K562 (cell line): ENCODE measurements around the gene C2CD2. TPM values are rescaled to one million over a fixed set of nuclear protein-coding genes. Genes with fewer than 3 reads are reported as not detected.

Source experiments
- CBX2 ChIP-seq: fragments of 200-600 bp; sonication (generic); IDR thresholded peaks from one replicate; pipeline ENCODE4 v1.6.1; 2012; ENCODE audit warnings: mild to moderate bottlenecking, low read length, inconsistent platforms; ENCODE audit not compliant: insufficient read depth, poor library complexity, severe bottlenecking
- CBX3 ChIP-seq, 2 experiments: IDR thresholded peaks; 1 replicate in 1 of 2; 2 replicates in 1 of 2; pipeline ENCODE4 v1.6.1; 2012; ENCODE audit warnings: inconsistent platforms in 2 of 2, low read length in 2 of 2, borderline replicate concordance in 1 of 2, control low read depth in 1 of 2
- EHMT2 ChIP-seq: fragments of 450-650 bp; IDR thresholded peaks from 2 replicates; pipeline ENCODE4 v1.6.1; 2018; ENCODE audit warnings: antibody characterized with exemption
- PHF8 ChIP-seq: fragments of 200-600 bp; sonication (generic); IDR thresholded peaks from 2 replicates; pipeline ENCODE4 v1.6.1; 2012; ENCODE audit warnings: mixed run types, mild to moderate bottlenecking, inconsistent platforms, low read length, moderate library complexity, borderline replicate concordance
- RBM15 ChIP-seq: fragments of 200-400 bp; formaldehyde crosslinking; IDR thresholded peaks from 2 replicates; pipeline ENCODE4 v1.6.1; 2018; ENCODE audit warnings: mild to moderate bottlenecking, low read length, moderate library complexity; ENCODE audit not compliant: insufficient read depth
- SRSF9 ChIP-seq: fragments of 200-400 bp; formaldehyde crosslinking; IDR thresholded peaks from 2 replicates; pipeline ENCODE4 v1.6.1; 2017; ENCODE audit warnings: low read depth, low read length, borderline replicate concordance
- polyA plus RNA-seq, 8 experiments: library from polyadenylated mRNA; depleted of rRNA in 4 of 8; stranded (reverse) in 5 of 8; unstranded in 3 of 8; fragments of >200 nt; fragmentation: Nextera tagmentation in 2 of 8; fragmentation: Illumina TruSeq in 1 of 8; extraction: Ambion mirVana in 2 of 8; extraction: Trizol in 1 of 8; gene quantifications; 2 replicates each; pipeline versions ENCODE4 v1.2.1 to v1.2.3, GENCODE V29; 2011 to 2014; ENCODE audit warnings: inconsistent platforms in 1 of 8, missing spikeins in 1 of 8
- total RNA-seq, 7 experiments: library from RNA; depleted of rRNA in 6 of 7; stranded (reverse); fragments of >200 nt in 6 of 7; fragmentation: Illumina TruSeq in 2 of 7; extraction: Trizol in 2 of 7; gene quantifications; 2 replicates each; pipeline versions ENCODE4 v1.2.1 to v1.2.3, GENCODE V29; 2011 to 2021; ENCODE audit warnings: low replicate concordance in 1 of 7
- TF ChIP-seq, protein P1 (sequence below): sonication (generic); formaldehyde crosslinking; IDR thresholded peaks from 2 replicates; pipeline ENCODE4 v1.8.0; 2022; ENCODE audit warnings: mild to moderate bottlenecking, missing genetic modification reagents
- TF ChIP-seq, protein P2 (sequence below): fragments of 250-450 bp; sonication (Bioruptor Pico); IDR thresholded peaks from 2 replicates; pipeline ENCODE4 v1.4.0; 2020; ENCODE audit warnings: mild to moderate bottlenecking, moderate library complexity, borderline replicate concordance
- TF ChIP-seq, protein P3 (sequence below): fragments of 450-650 bp; formaldehyde crosslinking; IDR thresholded peaks from 2 replicates; pipeline ENCODE4 v1.4.0; 2020; ENCODE audit warnings: mild to moderate bottlenecking, moderate library complexity
- TF ChIP-seq, protein P4 (sequence below), 2 experiments: fragments of 450-650 bp; IDR thresholded peaks; 2 replicates each; pipeline ENCODE4 v1.6.1; 2016
- TF ChIP-seq, protein P5 (sequence below): fragments of 250-450 bp; sonication (Bioruptor Pico); IDR thresholded peaks from 2 replicates; pipeline ENCODE4 v1.8.0; 2021; ENCODE audit warnings: mild to moderate bottlenecking, moderate library complexity
- TF ChIP-seq, protein P6 (sequence below): sonication (generic); formaldehyde crosslinking; IDR thresholded peaks from 2 replicates; pipeline ENCODE4 v1.5.0; 2020; ENCODE audit warnings: missing genetic modification reagents
- TF ChIP-seq, protein P7 (sequence below): fragments of 250-450 bp; sonication (Bioruptor Pico); IDR thresholded peaks from 2 replicates; pipeline ENCODE4 v1.8.0; 2022; ENCODE audit warnings: moderate library complexity, mild to moderate bottlenecking, inconsistent platforms

C2CD2 gene
- total and polyA plus RNA-seq, 9 of the 15 experiments (the other 6 are each of a cell fraction or from before 2014, with no cell fraction given), result 1.3 to 21.6 (median 12.1) TPM

DNA sequence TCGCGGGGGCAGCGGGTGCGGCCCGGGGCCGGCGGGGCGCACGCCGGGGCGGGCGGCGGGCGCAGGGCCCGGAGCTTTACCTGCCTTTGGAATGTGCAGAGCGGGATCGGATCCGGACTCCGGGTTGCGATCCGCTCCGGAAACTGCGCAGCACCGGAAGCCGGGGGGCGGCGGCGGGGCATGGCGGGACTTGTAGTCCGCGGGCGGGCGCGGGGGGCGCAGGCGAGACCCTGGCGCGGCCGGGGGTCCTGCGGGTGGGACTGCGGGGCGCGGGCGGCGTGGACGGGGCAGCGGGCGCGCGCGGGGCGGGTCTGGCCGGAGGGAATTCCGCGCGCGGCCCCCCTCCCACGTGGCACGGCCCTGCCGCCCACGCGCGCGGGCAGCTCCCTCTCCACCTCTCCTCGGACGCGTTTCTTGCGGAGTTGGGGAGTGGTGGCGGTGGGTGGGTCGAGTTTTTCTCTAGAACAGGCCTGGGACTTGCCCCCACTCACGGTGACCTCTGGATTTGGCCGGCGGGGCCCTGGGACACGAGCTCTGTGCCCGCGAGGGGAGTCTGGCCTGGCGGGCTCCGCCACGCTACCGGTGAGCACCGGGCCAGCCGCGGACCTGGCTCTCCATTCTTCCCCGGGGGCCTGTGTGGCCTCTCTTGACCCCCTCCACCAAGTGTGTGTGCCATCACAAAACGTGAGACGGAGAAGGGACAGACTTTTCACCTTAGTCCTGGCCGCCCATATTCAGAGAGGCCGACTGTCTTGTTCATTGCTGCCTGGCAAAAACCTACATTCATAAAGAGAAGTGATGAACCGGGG is 74.4 kb downstream of the C2CD2 start, which contains the start of gene PRDM15 (continued):
- TF ChIP-seq, protein P1, sequence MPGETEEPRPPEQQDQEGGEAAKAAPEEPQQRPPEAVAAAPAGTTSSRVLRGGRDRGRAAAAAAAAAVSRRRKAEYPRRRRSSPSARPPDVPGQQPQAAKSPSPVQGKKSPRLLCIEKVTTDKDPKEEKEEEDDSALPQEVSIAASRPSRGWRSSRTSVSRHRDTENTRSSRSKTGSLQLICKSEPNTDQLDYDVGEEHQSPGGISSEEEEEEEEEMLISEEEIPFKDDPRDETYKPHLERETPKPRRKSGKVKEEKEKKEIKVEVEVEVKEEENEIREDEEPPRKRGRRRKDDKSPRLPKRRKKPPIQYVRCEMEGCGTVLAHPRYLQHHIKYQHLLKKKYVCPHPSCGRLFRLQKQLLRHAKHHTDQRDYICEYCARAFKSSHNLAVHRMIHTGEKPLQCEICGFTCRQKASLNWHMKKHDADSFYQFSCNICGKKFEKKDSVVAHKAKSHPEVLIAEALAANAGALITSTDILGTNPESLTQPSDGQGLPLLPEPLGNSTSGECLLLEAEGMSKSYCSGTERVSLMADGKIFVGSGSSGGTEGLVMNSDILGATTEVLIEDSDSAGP (CRISPR knock-in tag), result no peak
- no peak for TF ChIP-seq SRSF9
- TF ChIP-seq PHF8, result peak; percentile 87
- TF ChIP-seq CBX3 (IDR thresholded peaks at IDR 0.05; ENCODE audit: borderline replicate concordance in 1 of 2, low read length in 2 of 2), result no peak
- TF ChIP-seq, protein P2, sequence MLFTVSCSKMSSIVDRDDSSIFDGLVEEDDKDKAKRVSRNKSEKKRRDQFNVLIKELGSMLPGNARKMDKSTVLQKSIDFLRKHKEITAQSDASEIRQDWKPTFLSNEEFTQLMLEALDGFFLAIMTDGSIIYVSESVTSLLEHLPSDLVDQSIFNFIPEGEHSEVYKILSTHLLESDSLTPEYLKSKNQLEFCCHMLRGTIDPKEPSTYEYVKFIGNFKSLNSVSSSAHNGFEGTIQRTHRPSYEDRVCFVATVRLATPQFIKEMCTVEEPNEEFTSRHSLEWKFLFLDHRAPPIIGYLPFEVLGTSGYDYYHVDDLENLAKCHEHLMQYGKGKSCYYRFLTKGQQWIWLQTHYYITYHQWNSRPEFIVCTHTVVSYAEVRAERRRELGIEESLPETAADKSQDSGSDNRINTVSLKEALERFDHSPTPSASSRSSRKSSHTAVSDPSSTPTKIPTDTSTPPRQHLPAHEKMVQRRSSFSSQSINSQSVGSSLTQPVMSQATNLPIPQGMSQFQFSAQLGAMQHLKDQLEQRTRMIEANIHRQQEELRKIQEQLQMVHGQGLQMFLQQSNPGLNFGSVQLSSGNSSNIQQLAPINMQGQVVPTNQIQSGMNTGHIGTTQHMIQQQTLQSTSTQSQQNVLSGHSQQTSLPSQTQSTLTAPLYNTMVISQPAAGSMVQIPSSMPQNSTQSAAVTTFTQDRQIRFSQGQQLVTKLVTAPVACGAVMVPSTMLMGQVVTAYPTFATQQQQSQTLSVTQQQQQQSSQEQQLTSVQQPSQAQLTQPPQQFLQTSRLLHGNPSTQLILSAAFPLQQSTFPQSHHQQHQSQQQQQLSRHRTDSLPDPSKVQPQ, result no peak
- TF ChIP-seq, protein P3, sequence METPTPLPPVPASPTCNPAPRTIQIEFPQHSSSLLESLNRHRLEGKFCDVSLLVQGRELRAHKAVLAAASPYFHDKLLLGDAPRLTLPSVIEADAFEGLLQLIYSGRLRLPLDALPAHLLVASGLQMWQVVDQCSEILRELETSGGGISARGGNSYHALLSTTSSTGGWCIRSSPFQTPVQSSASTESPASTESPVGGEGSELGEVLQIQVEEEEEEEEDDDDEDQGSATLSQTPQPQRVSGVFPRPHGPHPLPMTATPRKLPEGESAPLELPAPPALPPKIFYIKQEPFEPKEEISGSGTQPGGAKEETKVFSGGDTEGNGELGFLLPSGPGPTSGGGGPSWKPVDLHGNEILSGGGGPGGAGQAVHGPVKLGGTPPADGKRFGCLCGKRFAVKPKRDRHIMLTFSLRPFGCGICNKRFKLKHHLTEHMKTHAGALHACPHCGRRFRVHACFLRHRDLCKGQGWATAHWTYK (CRISPR knock-in tag), result peak; percentile 87; the same call in 1 of the 2 replicates
- no peak for TF ChIP-seq CBX2
- no peak for TF ChIP-seq RBM15
- TF ChIP-seq, protein P4, sequence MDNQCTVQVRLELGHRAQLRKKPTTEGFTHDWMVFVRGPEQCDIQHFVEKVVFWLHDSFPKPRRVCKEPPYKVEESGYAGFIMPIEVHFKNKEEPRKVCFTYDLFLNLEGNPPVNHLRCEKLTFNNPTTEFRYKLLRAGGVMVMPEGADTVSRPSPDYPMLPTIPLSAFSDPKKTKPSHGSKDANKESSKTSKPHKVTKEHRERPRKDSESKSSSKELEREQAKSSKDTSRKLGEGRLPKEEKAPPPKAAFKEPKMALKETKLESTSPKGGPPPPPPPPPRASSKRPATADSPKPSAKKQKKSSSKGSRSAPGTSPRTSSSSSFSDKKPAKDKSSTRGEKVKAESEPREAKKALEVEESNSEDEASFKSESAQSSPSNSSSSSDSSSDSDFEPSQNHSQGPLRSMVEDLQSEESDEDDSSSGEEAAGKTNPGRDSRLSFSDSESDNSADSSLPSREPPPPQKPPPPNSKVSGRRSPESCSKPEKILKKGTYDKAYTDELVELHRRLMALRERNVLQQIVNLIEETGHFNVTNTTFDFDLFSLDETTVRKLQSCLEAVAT (IDR thresholded peaks at IDR 0.05), result no peak
- TF ChIP-seq, protein P5, sequence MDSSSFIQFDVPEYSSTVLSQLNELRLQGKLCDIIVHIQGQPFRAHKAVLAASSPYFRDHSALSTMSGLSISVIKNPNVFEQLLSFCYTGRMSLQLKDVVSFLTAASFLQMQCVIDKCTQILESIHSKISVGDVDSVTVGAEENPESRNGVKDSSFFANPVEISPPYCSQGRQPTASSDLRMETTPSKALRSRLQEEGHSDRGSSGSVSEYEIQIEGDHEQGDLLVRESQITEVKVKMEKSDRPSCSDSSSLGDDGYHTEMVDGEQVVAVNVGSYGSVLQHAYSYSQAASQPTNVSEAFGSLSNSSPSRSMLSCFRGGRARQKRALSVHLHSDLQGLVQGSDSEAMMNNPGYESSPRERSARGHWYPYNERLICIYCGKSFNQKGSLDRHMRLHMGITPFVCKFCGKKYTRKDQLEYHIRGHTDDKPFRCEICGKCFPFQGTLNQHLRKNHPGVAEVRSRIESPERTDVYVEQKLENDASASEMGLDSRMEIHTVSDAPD, result peak; percentile 19; the same call in 1 of the 2 replicates
- TF ChIP-seq EHMT2, result no peak
- TF ChIP-seq, protein P6, sequence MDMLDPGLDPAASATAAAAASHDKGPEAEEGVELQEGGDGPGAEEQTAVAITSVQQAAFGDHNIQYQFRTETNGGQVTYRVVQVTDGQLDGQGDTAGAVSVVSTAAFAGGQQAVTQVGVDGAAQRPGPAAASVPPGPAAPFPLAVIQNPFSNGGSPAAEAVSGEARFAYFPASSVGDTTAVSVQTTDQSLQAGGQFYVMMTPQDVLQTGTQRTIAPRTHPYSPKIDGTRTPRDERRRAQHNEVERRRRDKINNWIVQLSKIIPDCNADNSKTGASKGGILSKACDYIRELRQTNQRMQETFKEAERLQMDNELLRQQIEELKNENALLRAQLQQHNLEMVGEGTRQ (CRISPR knock-in tag), result peak; percentile 14; the same call in 1 of the 2 replicates
- TF ChIP-seq, protein P7, sequence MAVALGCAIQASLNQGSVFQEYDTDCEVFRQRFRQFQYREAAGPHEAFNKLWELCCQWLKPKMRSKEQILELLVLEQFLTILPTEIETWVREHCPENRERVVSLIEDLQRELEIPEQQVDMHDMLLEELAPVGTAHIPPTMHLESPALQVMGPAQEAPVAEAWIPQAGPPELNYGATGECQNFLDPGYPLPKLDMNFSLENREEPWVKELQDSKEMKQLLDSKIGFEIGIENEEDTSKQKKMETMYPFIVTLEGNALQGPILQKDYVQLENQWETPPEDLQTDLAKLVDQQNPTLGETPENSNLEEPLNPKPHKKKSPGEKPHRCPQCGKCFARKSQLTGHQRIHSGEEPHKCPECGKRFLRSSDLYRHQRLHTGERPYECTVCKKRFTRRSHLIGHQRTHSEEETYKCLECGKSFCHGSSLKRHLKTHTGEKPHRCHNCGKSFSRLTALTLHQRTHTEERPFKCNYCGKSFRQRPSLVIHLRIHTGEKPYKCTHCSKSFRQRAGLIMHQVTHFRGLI (CRISPR knock-in tag), result no peak
